NCI-H226 (cell line): ENCODE results near the gene PAX6.
"Not testable (repeated sequence)": the region's sequence is repeated elsewhere in the genome, so short reads cannot be mapped to it uniquely, and the experiment has no call there.

ENCODE experiments used
- DNase-seq: peaks from one replicate; pipeline ENCODE4 v3.0.0-alpha.2; 2015

The PAX6 gene

GRCh38 chr11:31763296-31763695 is 47.8 kb downstream of the PAX6 start:
- no peak for DNase-seq

- DNase-seq: no peak
These were observed 49.5 kb downstream of the PAX6 start for GRCh38 chr11:31761636-31762035.

- no peak for DNase-seq
These were observed 53.8 kb downstream of the PAX6 start for GRCh38 chr11:31757260-31757835.

- no peak for DNase-seq
These were observed 63.5 kb downstream of the PAX6 start for GRCh38 chr11:31747581-31747980.

GRCh38 chr11:31740731-31741368 is 70.3 kb downstream of the PAX6 start:
- not testable (repeated sequence) for DNase-seq

GRCh38 chr11:31740131-31740530 is 71.0 kb downstream of the PAX6 start:
- no peak for DNase-seq
